Fibroblast of lung (primary cell): ENCODE measurements around the gene C9orf43.

ENCODE experiments used
- CTCF ChIP-seq, 2 donors: IDR thresholded peaks in 1 of 2; conservative IDR thresholded peaks in 1 of 2; 1 replicate in 1 of 2; 2 replicates in 1 of 2; pipeline ENCODE4 v1.5.1; 2011 to 2012; ENCODE audit warnings: low read length in 2 of 2, control low read depth in 1 of 2, inconsistent platforms in 1 of 2, low read depth in 1 of 2, mild to moderate bottlenecking in 1 of 2
- EZH2 ChIP-seq: IDR thresholded peaks from 2 replicates; pipeline ENCODE4 v1.5.1; 2012; ENCODE audit warnings: low read length, control low read depth, mild to moderate bottlenecking; ENCODE audit errors: missing control alignments

- TF ChIP-seq CTCF (conservative IDR thresholded peaks at IDR 0.05 in 1 of 2, IDR thresholded peaks at IDR 0.05 in 1 of 2; ENCODE audit: low read depth in 1 of 2, low read length in 2 of 2) (no peak), EZH2 (no peak)
Observed at GRCh38 chr9:113428062-113428615, 17.6 kb downstream of the C9orf43 start.
